Measurements from ENCODE around the gene KCND3.

DNA sequence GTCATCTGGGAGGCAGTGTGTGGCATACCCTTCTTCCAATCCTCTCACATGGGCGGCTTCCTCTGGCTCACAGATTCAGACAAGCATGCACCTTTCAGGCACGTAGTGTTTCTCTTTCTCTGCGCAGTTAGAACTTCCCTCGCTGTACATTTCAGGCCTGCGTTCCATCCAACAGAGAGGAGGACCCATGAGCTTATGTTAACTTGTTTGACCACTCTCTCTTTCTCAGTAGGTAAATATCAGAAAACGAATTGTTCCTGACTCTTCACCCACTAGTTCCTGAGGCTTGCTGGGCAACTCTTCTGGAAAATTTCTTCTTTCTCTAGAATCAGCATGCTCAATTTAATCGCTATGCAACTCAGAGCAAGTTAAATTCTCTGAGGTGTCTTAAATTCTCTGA lies 148.3 kb downstream of the KCND3 start:
- TF ChIP-seq EP300 (IDR thresholded peaks at IDR 0.05; ENCODE audit: low read depth) (no peak), CTCF (IDR thresholded peaks at IDR 0.05) (no peak), POLR2AphosphoS5 (IDR thresholded peaks at IDR 0.05) (no peak), POLR2A (IDR thresholded peaks at IDR 0.05) (no peak)
